HG03139 (cell line): ENCODE data around the gene KCTD12.
"Not testable (repeated sequence)": the region's sequence is repeated elsewhere in the genome, so short reads cannot be mapped to it uniquely, and the experiment has no call there.

Experiments used
- ATAC-seq: cut with Tn5 transposase; IDR thresholded peaks from one replicate; pipeline ENCODE4 v1.9.1; 2021; ENCODE audit not compliant: unreplicated experiment

Gene KCTD12

DNA sequence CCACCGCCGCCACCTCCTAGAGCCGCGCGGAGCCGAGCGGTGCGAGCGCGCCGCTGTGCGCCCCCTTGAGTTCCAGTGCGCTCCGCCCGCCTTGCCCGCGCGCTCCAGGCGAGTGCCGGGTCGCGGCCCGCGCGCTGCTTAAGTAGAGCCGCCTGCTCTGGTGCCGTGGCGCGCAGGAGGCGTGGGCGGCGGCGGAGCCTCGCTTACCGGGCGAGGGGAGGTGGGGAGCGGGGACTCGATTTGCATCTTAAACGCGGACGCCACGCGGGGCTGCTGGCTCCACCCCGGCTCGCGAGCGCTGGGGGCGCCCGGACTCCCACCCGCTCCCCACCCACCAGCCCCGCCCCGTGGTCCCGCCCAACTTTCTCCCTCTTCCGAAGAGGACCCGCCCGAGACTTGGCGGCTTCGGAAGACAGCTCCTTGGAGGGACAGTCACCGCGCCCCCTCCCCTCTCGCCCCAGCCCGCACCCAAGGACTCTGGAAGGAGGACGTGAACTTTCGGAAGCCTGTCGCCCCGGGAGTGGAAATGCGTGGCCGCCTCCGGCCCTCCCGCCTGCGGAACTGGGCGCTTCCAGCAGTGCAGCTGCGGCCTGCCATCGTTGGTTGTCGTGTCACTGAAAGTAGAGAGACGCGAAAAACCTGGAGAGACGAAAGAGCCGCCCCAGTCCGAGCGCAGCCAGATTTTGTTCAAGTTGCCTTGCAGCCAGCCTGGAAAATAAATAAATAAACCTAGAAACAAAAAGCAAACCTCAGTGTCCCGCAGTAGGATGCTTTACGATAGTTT lies at the start of gene KCTD12:
KCTD12 (minus strand) TSS at position 114 of the 784 bp plus-strand sequence. CDS start 257 bp downstream, outside the sequence.
- ATAC-seq, result peak; percentile 63

- no peak for ATAC-seq
These were observed 48.5 kb upstream of the KCTD12 start for GRCh38 chr13:76934671-76935070.

DNA sequence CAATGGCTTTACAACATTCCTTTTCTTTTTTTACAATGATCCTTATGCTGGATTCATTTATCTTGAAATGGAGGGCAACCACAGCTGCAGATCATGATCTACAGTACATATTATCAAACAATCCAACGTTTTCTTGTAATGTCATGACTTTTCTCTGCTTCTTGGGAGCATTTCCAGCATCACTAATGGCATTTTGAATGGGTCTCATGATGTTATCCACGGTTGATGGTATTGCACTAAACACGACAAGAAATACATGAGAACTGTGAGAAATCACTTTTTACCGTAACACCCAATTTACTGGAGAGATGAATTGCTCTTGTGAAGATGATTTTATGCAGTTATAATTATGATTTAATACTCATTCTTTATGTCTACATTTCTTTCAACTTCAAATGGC lies 45.9 kb upstream of the KCTD12 start:
- no peak for ATAC-seq

- ATAC-seq, result no peak
These were observed 43.7 kb upstream of the KCTD12 start for GRCh38 chr13:76929851-76930374.

GRCh38 chr13:76929320-76929719 lies 43.1 kb upstream of the KCTD12 start:
- ATAC-seq, result no peak

- no peak for ATAC-seq
These were observed 42.3 kb upstream of the KCTD12 start for GRCh38 chr13:76928456-76928855.

- ATAC-seq, result no peak
These were observed 41.8 kb upstream of the KCTD12 start for GRCh38 chr13:76927955-76928354.

DNA sequence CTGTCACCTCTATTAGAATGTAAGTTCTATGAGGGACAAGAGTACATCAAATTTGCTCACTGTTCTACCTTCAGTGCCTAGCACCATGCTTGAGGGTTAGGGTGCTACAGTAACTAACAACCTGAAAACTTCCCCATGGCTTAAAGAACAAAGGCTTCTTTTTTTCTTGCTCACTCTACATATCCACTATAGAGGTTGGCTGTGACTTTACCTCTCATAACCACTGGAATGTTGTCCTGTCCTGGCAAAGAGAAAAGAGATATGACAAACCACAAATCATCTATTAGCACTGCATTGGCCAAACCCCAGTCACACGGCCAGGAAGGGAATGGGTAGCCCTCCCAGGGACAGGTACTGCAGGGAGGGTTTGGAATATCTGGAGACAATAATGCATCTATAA lies 38.9 kb upstream of the KCTD12 start:
- no peak for ATAC-seq

DNA sequence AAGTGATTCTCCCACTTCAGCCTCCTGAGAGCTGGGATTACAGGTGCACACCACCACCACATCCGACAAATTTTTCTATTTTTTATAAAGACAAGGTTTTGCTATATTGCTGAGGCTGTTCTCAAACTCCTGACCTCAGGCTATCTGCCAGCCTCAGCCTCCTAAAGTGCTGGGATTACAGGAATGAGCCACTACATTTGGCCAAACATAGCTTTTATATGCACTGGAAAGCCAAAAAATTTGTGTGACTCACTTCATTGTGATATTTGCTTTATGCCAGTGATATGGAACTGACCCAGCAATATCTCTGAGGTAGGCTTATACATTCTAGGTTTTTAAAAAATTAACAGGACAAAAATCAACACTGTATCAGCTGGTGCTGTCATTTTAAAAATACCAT lies 35.3 kb upstream of the KCTD12 start:
- no peak for ATAC-seq

GRCh38 chr13:76917755-76918481 lies 31.7 kb upstream of the KCTD12 start:
- ATAC-seq, result not testable (repeated sequence)

GRCh38 chr13:76917095-76917494 lies 30.9 kb upstream of the KCTD12 start:
- no peak for ATAC-seq

- no peak for ATAC-seq
These were observed 27.7 kb upstream of the KCTD12 start for GRCh38 chr13:76913898-76914297.

DNA sequence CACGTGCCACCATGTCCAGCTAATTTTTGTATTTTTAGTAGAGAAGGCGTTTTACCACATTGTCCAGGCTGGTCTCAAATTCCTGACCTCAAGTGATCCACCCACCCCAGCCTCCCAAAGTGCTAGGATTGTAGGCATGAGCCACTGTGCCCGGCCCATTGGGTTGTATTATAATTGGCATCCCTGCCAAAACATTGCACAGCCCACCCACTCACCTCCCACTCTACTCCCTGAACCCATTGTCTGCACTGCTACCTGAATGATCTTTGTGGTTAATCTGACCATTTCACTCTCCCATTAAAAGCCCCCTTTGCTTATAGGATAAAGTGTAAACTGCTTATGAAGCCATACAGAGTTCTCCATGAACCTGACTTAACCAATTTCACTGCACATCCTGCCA lies 26.3 kb upstream of the KCTD12 start:
- no peak for ATAC-seq

DNA sequence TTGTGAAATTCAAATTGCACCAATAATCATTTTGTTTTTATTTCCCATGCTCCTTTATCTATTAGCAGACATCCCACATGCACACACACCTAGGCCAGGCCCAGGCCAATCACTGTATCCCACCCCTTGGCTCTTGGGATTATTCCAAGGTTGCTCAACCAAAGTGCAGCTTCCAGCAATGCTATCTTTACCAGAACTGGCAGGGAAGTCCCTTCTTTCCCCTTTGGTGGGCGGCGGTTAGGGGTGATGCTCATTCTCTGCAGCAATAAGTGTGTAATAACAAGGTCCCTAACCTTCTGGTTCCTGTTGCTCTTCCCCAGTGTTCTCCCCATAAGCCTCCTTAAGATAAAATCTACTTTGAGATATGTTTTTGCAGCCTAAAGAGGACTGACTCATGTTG lies 18.3 kb upstream of the KCTD12 start:
- no peak for ATAC-seq

GRCh38 chr13:76903544-76904162 lies 17.4 kb upstream of the KCTD12 start:
- ATAC-seq, result peak; percentile 98

DNA sequence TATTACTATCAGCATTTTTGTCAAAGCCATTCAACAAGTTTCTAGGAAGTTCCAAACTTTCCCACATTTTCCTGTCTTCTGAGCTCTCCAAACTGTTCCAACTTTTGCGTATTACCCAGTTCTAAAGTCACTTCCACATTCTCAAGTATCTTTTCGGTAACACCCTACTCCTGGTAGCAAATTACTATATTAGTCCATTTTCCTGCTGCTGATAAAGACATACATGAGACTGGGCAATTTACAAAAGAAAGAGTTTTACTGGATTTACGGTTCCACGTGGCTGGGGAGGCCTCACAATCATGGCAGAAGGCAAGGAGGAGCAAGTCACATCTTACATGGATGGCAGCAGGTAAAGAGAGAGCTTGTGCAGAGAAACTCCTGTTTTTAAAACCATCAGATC lies 12.9 kb upstream of the KCTD12 start:
- not testable (repeated sequence) for ATAC-seq

GRCh38 chr13:76897171-76897570 lies 11.0 kb upstream of the KCTD12 start:
- ATAC-seq, result not testable (repeated sequence)

GRCh38 chr13:76894401-76895110 lies 8.4 kb upstream of the KCTD12 start:
- ATAC-seq, result peak; percentile 68

- no peak for ATAC-seq
These were observed 6.3 kb upstream of the KCTD12 start for GRCh38 chr13:76892488-76892887.

DNA sequence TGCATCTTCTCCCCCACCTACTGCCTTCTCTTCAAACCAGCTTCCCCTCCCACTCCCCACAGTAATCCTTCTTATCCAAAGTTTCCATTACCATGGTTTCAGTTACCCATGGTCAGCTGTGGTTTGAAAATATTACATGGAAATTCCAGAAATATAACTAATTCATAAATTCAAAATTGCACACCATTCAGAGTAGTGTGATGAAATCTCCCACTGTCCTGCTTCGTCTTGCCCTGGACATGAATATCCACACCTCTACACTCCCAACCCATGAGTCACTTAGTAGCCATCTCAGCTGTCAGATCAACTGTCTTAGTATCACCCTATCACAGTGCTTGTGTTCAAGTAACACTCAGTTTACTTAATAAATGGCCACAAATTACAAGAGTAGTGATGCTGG lies 3.8 kb upstream of the KCTD12 start:
- no peak for ATAC-seq

DNA sequence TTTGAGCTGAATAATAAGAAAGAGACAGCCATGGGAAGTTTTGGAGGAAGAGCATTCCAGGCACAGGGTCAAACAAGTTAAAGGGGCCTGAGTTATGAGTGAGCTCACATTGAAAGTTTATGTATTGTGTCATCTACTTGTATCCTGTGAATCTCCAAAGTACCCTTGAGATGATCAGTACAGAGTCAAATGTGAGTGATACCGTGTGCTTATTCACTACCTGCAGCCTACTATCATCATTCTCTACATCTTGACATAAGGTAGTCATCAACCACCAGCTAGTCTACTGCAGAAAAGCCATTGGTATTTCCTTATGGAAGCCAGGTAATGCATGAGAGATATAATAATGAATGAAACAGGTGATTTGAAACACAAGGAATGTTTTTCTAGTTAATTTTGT lies 3.0 kb upstream of the KCTD12 start:
- no peak for ATAC-seq
